HepG2 (cell line): Measurements from ENCODE around the gene LAMA5. TPM values are rescaled to one million over a fixed set of nuclear protein-coding genes. Genes with fewer than 3 reads are reported as not detected.
A peak's percentile ranks its signal among the peaks of the same experiment; 100 is the strongest.

Source experiments
- ATAC-seq: fragments of 200-7000 bp; cut with Tn5 transposase; 3 replicates; pipeline ENCODE4 v1.9.1; 2020; ENCODE audit warnings: mild to moderate bottlenecking, moderate library complexity
- BruUV-seq: library from RNA; stranded (reverse); fragments of 400-500 nt; replicated peaks from 2 replicates; lab custom pipeline; 2021; lab: Mats Ljungman, UMichigan
- CTCF ChIA-PET: fragments of 300-600 bp; formaldehyde crosslinking; extraction: SDS; loops from one replicate; lab custom pipeline; 2021; ENCODE audit warnings: low total read pairs, inconsistent platforms, low intra/inter-chr PET ratio; lab: Yijun Ruan, JAX
- POLR2A ChIA-PET: fragments of 350-600 bp; sonication (Branson Sonifier 250); formaldehyde crosslinking; loops from one replicate; lab custom pipeline; 2020; ENCODE audit warnings: antibody characterized with exemption, inconsistent platforms; lab: Yijun Ruan, JAX
- DNase-seq: peaks from one replicate; pipeline ENCODE4 v3.0.0-alpha.2; 2015; ENCODE audit warnings: low spot score
- FAIRE-seq: peaks from 3 replicates; lab custom pipeline; 2011; peaks lifted over from hg19 to GRCh38; lab: Jason Lieb, UNC
- H2AFZ ChIP-seq: one replicate; pipeline ENCODE4 v1.6.1; 2011; ENCODE audit warnings: low read length, inconsistent platforms
- H3K27ac ChIP-seq: fragments of 300-600 bp; 3 replicates; pipeline ENCODE4 v1.8.0; 2011; ENCODE audit warnings: mixed run types, mild to moderate bottlenecking, mixed read lengths, low read length, inconsistent platforms; ENCODE audit not compliant: insufficient read depth; ENCODE audit errors: extremely low read length
- H3K27me3 ChIP-seq, 2 experiments: fragments of 200-600 bp in 1 of 2; 2 replicates in 1 of 2; 3 replicates in 1 of 2; pipeline versions ENCODE4 v1.6.0 to v1.8.0; 2011; ENCODE audit warnings: low read length in 2 of 2, mild to moderate bottlenecking in 2 of 2, moderate library complexity in 2 of 2, inconsistent platforms in 1 of 2; ENCODE audit not compliant: insufficient read depth in 2 of 2, control insufficient read depth in 1 of 2
- H3K36me3 ChIP-seq, 2 experiments: fragments of 200-600 bp in 1 of 2; replicated peaks in 1 of 2; 2 replicates in 1 of 2; 3 replicates in 1 of 2; pipeline versions ENCODE4 v1.5.1 to v1.8.0; 2011; ENCODE audit warnings: low read length in 2 of 2, inconsistent platforms in 1 of 2; ENCODE audit not compliant: insufficient read depth in 2 of 2, control insufficient read depth in 1 of 2
- H3K4me1 ChIP-seq: 2 replicates; pipeline ENCODE4 v1.5.1; 2012; ENCODE audit warnings: low read length, inconsistent platforms; ENCODE audit not compliant: insufficient read depth
- H3K4me2 ChIP-seq: 2 replicates; pipeline ENCODE4 v1.6.0; 2011; ENCODE audit warnings: low read depth, low read length, inconsistent platforms
- H3K4me3 ChIP-seq, 3 experiments: fragments of 200-600 bp in 1 of 3; sonication (generic), shearing (Covaris generic) in 1 of 3; replicated peaks in 1 of 3; 2 replicates each; pipeline ENCODE4 v1.5.1; 2011 to 2016; ENCODE audit warnings: low read length in 3 of 3, inconsistent platforms in 2 of 3, low read depth in 2 of 3, mild to moderate bottlenecking in 2 of 3, control low read depth in 1 of 3, mixed read lengths in 1 of 3; ENCODE audit not compliant: insufficient read depth in 1 of 3
- H3K79me2 ChIP-seq: one replicate; pipeline ENCODE4 v1.6.1; 2011; ENCODE audit warnings: low read length, inconsistent platforms; ENCODE audit not compliant: insufficient read depth
- H3K9ac ChIP-seq: 2 replicates; pipeline ENCODE4 v1.6.0; 2011; ENCODE audit warnings: mild to moderate bottlenecking, low read depth, low read length, inconsistent platforms; ENCODE audit not compliant: insufficient read depth
- H3K9me3 ChIP-seq: 2 replicates; pipeline ENCODE4 v1.5.1; 2012; ENCODE audit warnings: mild to moderate bottlenecking, low read length
- H4K20me1 ChIP-seq: 2 replicates; pipeline ENCODE4 v1.6.0; 2011; ENCODE audit warnings: inconsistent platforms, mild to moderate bottlenecking, low read length, moderate library complexity; ENCODE audit not compliant: insufficient read depth
- AGO2 ChIP-seq: fragments of 200-400 bp; formaldehyde crosslinking; optimal IDR thresholded peaks from 2 replicates; pipeline ENCODE3; 2017; ENCODE audit warnings: mild to moderate bottlenecking, low read depth, low read length, moderate library complexity
- MEF2D ChIP-seq: sonication (generic); formaldehyde crosslinking; IDR thresholded peaks from 2 replicates; pipeline ENCODE4 v1.5.1; 2020; ENCODE audit warnings: mild to moderate bottlenecking, missing genetic modification reagents
- MTERF4 ChIP-seq: sonication (generic); formaldehyde crosslinking; IDR thresholded peaks from 2 replicates; pipeline ENCODE4 v1.8.0; 2023; ENCODE audit warnings: mild to moderate bottlenecking, missing genetic modification reagents
- NR0B2 ChIP-seq: sonication (generic); formaldehyde crosslinking; IDR thresholded peaks from 2 replicates; pipeline ENCODE4 v1.4.0; 2020; ENCODE audit warnings: mild to moderate bottlenecking, missing genetic modification reagents
- POLR2A ChIP-seq, 2 experiments: IDR thresholded peaks; 2 replicates each; pipeline ENCODE4 v1.6.1; 2011; ENCODE audit warnings: low read depth in 2 of 2, low read length in 2 of 2, mild to moderate bottlenecking in 1 of 2, moderate library complexity in 1 of 2; ENCODE audit not compliant: insufficient read depth in 1 of 2
- POLR2G ChIP-seq: fragments of 200-400 bp; formaldehyde crosslinking; IDR thresholded peaks from 2 replicates; pipeline ENCODE4 v1.6.1; 2018; ENCODE audit warnings: mild to moderate bottlenecking, low read depth, low read length, moderate library complexity
- RAD21 ChIP-seq: fragments of 450-650 bp; formaldehyde crosslinking; IDR thresholded peaks from 2 replicates; pipeline ENCODE4 v1.5.0; 2020; ENCODE audit warnings: mild to moderate bottlenecking
- RARA ChIP-seq: IDR thresholded peaks from 2 replicates; pipeline ENCODE4 v1.6.1; 2016; ENCODE audit warnings: missing genetic modification reagents, missing compliant biosample characterization
- RBFOX2 ChIP-seq: fragments of 200-400 bp; formaldehyde crosslinking; IDR thresholded peaks from 2 replicates; pipeline ENCODE4 v1.6.1; 2017; ENCODE audit warnings: low read depth, mild to moderate bottlenecking, low read length
- WGBS: methylation state at CpG from one replicate; pipeline ENCODE4 v1.1.6; 2017; ENCODE audit warnings: low lambda C conversion rate; 5-methylcytosine and 5-hydroxymethylcytosine counted together
- in situ Hi-C: cut with HindIII; loops from 2 replicates; pipeline ENCODE4 v1.10.0; 2017; ENCODE audit warnings: low pct_unique_long_range_greater_than_20kb; ENCODE audit not compliant: extremely low pct_ligation_motif_present
- intact Hi-C: fragments of 100-400 bp; cut with micrococcal nuclease; formaldehyde crosslinking; loops from one replicate; pipeline ENCODE4 v1.10.0; 2022; ENCODE audit not compliant: unreplicated experiment
- polyA plus RNA-seq, 8 experiments: library from polyadenylated mRNA; depleted of rRNA in 3 of 8; stranded (reverse) in 7 of 8; unstranded in 1 of 8; fragments of >200 nt; fragmentation: Illumina TruSeq in 4 of 8; extraction: Trizol in 4 of 8; gene quantifications; 2 replicates each; pipeline versions ENCODE4 v1.2.1 to v1.2.3, GENCODE V29; 2011 to 2016; ENCODE audit warnings: low read depth in 4 of 8, missing spikeins in 1 of 8, mixed read lengths in 1 of 8; ENCODE audit not compliant: insufficient read depth in 1 of 8
- total RNA-seq, 5 experiments: library from RNA; depleted of rRNA; stranded (reverse); fragments of >200 nt; fragmentation: Illumina TruSeq; extraction: Trizol; gene quantifications; 2 replicates each; pipeline ENCODE4 v1.2.3, GENCODE V29; 2016; ENCODE audit warnings: low read depth in 1 of 5

Gene LAMA5
- total and polyA plus RNA-seq, 2 of the 13 experiments (the other 11 are each of a cell fraction or from before 2014, with no cell fraction given), result 21.0 to 44.7 TPM

GRCh38 chr20:62389601-62390087, 22.5 kb upstream of the LAMA5 start:
- Histone ChIP-seq H3K27ac (no peak overlapping the region), H3K36me3 (peaks cover 19 to 42% of the 10 kb centered on the region in 2 experiments), H2AFZ (no peak overlapping the region), H3K79me2 (peaks cover 36% of the 10 kb centered on the region), H3K4me2 (no peak overlapping the region), H3K9me3 (no peaks in the 10 kb centered on the region), H3K4me1 (peaks cover 29% of the 10 kb centered on the region), H3K4me3 (no peak overlapping the region), H3K27me3 (no peaks in the 10 kb centered on the region; a peak in 2 of 5 replicates), H3K9ac (no peak overlapping the region), H4K20me1 (peaks cover 15% of the 10 kb centered on the region)
- intact Hi-C loops (no loop called here), in situ Hi-C loops (no loop called here)
- no peak for FAIRE-seq
- ATAC-seq, result no peak
- 88% methylated on average over 5 of the region's 5 CpGs for WGBS
- DNase-seq, result no peak
- POLR2A ChIA-PET, result interaction anchor here (1.1 kb wide), 1 partner anchor 16 kb away, joined by 3 read pairs; no protein-coding TSS in a partner anchor
- peak; percentile 24; the same call in 1 of the 2 replicates for TF ChIP-seq POLR2G
- peak; percentile 68 for TF ChIP-seq AGO2
- TF ChIP-seq RBFOX2, result peak; percentile 3
- TF ChIP-seq POLR2A (IDR thresholded peaks at IDR 0.05; ENCODE audit: insufficient read depth in 1 of 2, low read depth in 2 of 2, low read length in 2 of 2), result peak in 1 of 2 experiments; percentile 34; a peak in 2 of 4 replicates
- peak; percentile 61 for TF ChIP-seq NR0B2 (CRISPR knock-in tag)
- TF ChIP-seq MTERF4 (CRISPR knock-in tag), result no peak
- TF ChIP-seq RAD21 (CRISPR knock-in tag), result peak; percentile 25; the same call in 1 of the 2 replicates
- TF ChIP-seq MEF2D (CRISPR knock-in tag), result no peak
- TF ChIP-seq RARA, result no peak
- CTCF ChIA-PET, result no interaction called here
- BruUV-seq, result no TSS peak
